Measurements from ENCODE around the gene SDC1.

SDC1 gene

DNA sequence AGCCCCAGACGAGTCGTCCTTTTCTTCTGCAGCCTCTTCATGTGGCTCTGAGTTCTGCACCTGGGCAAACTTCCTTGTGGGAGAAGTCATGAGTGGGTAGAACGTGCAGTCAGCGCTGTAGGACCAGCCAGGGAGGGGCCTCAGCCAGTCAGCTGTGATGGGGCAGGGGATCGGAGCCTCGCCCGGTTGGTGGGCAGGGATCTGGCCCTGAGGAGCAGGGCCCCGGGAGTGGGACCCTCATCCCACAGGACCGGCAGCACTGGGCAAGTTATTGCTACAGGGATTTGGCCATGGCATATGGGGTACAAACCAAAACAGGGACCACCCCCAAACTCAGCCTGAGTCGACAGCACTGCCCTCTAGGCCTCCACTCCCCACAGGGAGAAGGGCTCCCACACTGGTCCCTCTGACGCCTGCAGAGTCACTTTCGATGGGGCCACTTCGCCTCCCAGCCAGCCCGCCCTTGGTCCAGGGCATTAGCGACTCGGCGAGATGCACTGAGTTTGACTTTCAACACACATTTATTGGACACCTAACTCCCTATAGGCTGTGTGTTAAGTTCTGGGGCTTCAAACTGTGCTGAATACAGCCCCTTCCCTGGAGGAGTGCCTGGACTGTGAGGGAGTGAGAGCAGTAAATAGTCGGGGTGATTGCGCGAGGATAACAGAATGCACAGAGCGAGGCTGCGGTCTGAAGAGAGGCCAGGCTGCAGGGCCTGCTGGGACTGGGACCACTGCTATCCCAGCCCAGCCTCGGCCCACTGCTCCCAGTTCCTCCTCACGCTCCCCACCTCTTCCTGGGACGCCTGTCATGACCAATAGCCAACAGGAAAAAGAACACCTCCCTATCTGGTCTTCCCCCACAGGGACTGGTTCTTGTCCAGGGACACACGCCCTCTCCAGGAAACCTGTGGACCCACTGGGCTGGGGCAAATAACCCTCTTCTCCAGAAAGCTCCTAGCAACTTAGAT, 55.9 kb downstream of the SDC1 start:
- DNase-seq = no peak

DNA sequence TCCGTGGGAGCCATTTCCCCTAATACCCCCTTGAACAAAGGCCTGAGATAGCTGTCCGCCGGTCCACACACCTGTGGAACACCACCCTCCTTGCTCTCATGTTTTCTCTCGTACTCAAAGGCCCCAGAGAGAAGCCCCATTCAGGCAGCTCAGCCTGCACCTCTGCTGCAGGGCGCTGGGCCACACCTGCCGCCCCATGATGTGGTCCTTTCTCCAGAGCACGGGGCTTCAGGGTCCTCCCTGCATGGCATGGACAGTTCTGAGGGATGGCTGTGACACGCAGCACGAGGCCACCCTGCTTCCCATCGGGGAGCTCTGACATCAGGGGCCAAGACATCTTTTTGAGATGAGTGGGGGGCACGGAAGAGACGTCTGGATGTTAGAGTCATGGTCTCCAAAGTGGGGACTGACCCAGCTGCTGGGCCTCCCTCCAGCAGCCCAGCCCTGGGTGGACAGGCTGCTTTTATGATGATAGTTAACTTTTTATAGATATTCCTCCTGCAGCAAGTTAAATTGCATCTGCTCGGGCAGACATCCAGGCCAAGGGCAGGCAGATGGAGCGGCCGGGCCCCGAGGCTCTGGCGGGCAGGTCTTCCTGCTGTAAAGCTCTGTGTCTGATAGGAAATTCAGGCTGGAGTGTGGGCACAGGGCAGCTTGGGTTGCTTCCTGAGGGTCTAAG, 56.7 kb downstream of the SDC1 start:
- no peak for DNase-seq

DNA sequence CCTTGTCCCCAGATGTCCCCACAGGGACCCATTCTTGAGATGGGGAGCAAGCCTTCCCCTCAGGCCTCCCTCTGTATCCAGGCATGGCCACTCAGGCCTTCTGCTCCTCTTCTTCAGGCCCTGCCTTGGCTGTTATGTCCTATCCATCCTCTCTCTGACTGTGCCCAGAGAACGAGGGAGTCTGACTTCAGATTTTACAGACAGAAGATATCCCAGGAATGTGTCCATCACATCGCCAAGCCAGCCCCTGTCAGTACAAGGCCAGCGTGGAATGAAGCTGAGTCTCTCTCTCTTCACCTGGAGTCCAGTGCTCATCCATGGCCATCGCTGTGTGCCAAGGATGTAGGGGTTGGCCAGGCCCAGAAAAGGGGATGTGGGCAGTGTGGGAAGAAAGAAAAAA, 57.6 kb downstream of the SDC1 start:
- DNase-seq = no peak

DNA sequence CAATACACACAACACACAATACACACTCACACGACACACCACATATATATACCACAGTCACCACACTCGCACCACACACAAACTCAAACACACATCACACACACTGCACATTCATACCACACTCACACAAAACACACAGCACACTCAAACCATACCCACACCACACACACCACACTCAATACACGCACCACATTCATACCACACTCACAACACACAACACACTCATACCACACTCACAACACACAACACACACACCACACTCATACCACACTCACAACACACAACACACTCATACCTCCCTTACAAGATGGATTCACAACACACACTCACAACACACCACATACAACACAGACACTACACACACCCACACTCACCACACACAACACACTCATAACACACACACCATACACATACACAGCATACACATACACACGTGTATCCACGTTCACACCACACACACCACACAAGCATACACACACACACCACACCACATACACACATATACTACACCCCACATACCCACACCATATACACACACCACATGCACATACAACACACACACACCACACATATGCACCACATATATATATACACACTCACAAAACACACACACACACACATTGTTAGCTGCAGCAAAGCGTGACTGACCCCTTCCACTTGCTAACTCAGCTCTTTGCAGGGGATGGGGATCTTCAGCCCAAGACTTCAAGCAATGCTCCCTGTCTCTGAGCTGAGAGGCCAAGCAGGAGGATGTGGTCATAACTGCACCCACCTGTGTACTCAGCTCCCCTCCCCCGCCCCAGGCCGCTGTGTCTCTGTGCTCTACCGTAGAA, 59.0 kb downstream of the SDC1 start:
- no peak for DNase-seq

DNA sequence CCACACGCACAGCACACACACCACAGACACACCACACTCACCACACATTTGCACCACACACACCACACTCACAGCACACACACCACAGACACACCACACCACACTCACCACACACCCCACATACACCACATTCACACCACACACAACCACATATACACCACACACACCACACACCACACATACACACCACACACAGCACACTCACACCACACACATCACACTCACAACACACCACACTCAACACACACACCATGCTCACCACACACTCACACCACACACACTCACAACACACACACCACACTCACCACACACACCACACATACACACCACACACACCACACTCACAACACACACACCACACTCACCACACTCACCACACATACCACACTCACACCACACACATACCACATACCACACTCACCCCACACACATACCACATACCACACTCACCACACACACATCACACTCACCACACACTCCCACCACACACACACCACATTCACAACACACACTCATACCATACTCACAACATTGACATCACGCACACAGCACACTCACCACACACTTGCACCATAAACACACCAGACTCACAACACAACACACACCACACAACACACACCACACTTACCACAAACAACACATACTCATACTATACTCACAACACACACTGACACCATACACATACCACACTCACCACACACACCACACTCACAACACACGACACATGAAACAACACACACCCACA, 60.0 kb downstream of the SDC1 start:
- DNase-seq = no peak

DNA sequence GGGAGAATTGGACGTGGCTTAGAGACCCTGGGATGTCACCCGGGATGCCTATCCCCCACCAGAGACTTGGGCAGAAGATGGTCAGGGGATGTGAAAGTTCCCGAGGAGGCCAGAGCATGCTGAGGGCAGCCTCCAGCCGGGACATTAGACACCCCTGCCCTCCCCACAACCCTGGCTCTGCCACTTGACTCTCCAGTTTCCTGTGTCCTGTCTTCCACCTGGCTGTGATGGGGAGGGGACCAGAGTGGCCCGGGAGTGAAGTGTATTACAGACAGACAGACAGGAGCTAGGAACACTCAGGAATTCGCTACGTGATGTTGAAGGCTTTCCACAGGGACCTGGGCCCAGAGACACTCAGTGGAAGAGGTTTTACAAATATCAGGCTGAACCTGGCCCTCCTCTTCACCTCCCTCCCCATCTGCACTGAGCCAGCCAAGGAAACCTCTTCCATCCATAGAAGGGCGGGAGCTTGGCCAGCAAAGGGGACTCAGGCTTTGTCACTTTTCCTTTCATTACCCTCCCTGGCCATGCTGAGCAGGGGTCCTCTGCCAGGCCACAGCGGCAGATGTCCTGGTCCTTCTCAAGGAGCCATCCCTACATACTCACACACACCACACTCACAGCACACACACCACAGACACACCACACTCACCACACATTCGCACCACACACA, 60.7 kb downstream of the SDC1 start:
- no peak for DNase-seq

DNA sequence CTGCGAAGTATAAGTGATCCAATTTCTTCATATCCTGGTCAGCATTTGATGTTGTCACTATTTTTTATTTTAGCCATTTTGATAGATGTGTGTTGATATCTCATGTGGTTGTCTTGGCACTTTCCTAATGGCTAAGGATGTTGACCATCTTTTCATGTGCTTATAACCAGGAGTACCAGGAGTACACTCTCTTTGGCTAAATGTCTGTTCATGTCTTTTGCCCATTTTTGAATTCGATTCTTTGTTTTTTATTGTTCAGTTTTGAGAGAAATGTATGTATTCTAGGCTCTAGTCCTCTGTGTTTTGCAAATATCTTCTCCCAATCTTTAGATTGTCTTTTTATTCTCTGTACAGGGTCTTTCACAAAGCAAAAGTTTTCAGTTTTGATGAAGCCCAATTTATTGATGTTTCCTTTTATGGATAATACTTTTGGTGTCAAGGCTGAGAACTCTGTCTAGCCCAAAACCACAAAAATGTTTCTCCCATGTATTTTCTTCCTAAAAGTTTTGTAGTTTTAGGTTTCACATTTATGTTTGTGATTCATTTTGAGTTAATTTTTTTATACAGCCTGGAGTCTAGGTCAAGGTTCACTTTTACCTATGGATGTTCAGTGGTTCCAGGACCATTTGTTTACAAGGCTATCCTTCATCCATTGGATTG, 65.4 kb downstream of the SDC1 start:
- DNase-seq = no peak

DNA sequence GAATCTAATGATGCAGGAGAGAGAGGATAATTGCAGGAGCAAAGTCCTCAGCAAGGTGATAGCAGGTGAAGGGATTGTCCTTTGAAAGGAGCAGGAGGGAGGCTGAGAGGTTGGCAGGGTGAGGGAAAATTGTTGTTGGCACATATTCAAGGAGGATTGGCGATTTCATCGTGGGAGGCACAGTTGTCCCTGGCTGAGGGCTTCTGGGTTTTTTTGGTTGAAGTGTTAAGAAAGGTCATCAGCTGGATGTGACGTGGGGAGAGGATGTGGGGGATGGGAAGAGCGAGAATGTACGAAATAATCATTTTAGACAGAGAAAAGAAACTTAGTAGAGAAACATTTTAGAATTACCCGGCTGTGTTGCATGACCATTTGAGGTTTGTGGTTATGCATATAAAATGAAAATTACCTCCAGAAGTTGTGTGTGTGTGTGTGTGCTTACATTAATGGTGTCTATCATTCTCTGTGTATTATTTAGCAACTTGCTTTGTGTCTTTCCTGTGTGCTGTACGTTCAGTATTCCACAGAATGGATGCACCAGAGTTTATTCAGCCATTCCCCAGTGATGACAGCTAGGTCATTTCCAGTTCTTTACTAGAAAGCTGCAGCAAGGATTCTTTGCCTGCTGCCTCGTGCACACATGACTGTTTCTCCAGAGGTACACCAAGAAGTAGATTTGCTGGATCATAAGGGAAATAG, 67.6 kb downstream of the SDC1 start:
- DNase-seq = no peak

DNA sequence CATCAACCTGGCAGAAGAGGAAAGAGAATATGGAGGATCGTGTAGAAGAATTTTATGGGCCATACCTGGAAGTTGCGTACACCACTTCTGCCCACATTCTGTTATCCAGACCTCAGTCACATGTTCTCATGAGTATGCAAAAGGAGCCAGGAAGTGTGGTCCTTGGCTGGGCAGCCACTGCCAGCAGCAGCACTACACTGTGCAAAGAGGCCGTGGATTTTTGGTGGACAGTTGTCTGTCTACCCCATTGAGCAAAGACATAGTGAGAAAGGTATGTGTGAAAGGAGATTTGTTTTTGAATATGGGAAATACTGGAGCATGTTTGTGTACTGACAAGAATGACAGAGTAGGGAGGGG, 68.1 kb downstream of the SDC1 start:
- DNase-seq = no peak

DNA sequence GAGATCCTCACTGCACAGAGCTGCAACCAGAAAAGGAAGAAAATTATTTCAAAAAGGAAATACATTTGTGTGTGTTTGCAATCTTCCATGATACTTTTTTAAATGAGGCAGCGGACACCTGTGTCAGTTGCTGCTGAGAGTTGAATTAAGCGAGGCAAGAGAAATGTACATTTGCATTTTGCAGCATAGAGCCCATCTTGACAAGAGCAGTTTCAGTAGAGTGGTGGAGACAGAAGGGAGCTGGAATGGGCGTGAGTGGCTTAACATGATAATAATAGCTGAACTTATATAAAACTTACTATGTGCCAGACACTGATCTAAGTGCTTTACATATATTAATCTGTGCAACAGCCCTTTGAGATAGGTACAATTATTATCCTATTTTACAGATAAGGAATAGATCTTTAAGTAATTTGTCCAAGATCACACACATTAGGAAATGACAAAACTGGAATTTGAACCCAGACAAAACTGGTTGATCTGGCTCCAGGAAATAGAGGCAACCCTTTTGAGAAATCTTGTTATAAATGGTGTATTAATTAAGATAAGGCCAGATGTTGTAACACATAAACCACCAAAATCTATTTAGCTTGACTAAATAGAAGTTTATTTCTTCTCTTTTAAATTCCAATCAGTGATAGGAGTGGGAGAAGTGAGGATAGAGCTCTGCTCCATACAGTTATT, 68.7 kb downstream of the SDC1 start:
- DNase-seq = no peak

DNA sequence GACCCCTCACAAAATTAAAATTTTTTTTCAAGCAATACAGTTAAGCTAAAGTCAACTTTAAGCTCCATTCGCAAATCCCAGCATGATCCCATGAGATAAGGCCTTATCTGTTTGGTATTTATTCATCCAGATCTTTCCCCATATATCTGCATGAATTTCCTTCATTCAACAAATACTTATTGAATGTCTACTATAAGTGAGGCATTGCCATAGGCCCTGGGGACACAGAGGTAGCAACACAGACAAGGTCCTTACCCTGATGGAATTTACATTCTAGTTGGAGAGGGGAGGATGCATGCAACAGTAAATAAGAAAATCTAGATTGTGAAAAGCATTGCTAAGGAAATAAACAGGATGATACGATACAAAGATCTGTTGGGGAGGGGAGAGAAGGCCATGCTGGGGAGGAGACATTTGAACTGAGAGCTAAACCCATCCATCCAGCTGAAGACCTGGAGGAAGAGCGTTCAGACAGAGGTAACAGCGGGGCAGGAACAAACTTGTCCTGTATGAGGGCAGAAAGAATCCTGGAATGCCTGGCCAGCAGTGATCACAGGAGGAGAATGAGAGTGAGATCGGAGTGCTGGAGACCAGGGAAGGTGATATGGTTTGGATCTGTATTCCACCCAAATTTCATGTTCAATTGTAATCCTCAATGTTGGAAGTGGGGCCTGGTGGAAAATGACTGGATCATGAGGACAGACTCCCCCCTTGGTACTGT, 71.6 kb downstream of the SDC1 start:
- DNase-seq = no peak

DNA sequence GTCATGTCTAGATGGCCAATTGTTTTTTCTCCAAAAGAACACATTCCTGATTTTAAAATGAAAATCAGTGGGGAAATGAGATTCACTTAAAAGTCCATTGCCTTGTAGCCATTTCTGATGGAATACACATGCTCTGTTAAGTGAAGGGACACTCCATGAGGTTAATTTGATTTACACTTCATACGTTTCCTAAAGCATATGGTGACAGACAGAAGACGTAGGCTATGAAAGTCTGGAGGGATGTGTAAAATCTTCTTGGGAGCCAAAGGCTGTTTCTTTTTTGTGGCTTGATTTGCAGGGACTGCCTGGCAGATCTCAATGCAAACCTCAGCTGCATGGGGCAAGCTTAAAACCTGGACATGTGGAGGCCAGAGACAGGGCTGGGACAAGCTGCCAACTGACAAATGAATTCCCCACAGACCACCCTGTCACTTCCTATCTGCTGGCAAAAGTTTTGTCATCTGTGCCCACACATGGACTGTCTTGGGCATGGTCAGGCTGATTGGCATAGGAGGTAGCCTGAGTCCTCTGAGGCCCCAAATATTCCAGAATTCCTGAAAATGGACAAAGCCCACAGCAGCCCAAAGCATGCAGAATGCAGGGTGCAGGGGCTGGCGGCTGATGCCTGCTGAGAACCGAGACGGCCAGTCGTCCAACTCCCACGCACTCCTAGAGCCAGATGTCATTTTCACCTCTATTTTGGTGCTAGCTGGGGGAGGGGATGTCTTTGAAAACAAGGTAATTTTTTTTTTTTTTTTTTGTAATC, 73.9 kb downstream of the SDC1 start:
- no peak for DNase-seq

Measured in effector CD8-positive, alpha-beta T cell (primary cell).